Spleen (tissue), 11 donors: ENCODE data around the gene DRC1. TPM values are rescaled to one million over a fixed set of nuclear protein-coding genes. Genes with fewer than 3 reads are reported as not detected.

Source experiments
- DNase-seq: peaks from one replicate; pipeline ENCODE4 v3.0.0-alpha.2; 2020
- H3K27ac ChIP-seq, 8 donors: fragments of 200-600 bp; sonication (generic) in 7 of 8; 1 replicate in 4 of 8; 2 replicates in 4 of 8; pipeline versions ENCODE4 v1.5.0 to v1.8.0; 2016 to 2021; ENCODE audit warnings: inconsistent platforms in 4 of 8, mild to moderate bottlenecking in 4 of 8, moderate library complexity in 1 of 8
- H3K27me3 ChIP-seq, 7 donors: fragments of 200-600 bp; sonication (generic) in 6 of 7; replicated peaks in 1 of 7; 1 replicate in 4 of 7; 2 replicates in 3 of 7; pipeline versions ENCODE4 v1.5.0 to v1.8.0; 2016 to 2021; ENCODE audit warnings: inconsistent platforms in 3 of 7, mild to moderate bottlenecking in 1 of 7
- H3K36me3 ChIP-seq, 6 donors: fragments of 200-600 bp; sonication (generic) in 5 of 6; 1 replicate in 4 of 6; 2 replicates in 2 of 6; pipeline versions ENCODE4 v1.5.0 to v1.8.0; 2016 to 2021; ENCODE audit warnings: inconsistent platforms in 2 of 6
- H3K4me1 ChIP-seq, 6 donors: fragments of 200-600 bp; sonication (generic) in 5 of 6; 1 replicate in 3 of 6; 2 replicates in 3 of 6; pipeline versions ENCODE4 v1.5.0 to v1.8.0; 2016 to 2021; ENCODE audit warnings: inconsistent platforms in 3 of 6
- H3K4me3 ChIP-seq, 8 donors: fragments of 200-600 bp; sonication (generic) in 7 of 8; 1 replicate in 4 of 8; 2 replicates in 4 of 8; pipeline versions ENCODE4 v1.5.0 to v1.8.0; 2016 to 2021; ENCODE audit warnings: inconsistent platforms in 4 of 8, mild to moderate bottlenecking in 4 of 8, moderate library complexity in 2 of 8
- H3K9me3 ChIP-seq, 8 donors: fragments of 200-600 bp; sonication (generic) in 7 of 8; 1 replicate in 4 of 8; 2 replicates in 4 of 8; pipeline versions ENCODE4 v1.5.0 to v1.8.0; 2016 to 2021; ENCODE audit warnings: inconsistent platforms in 4 of 8
- POLR2A ChIP-seq, 3 donors: fragments of 450-650 bp; IDR thresholded peaks; one replicate each; pipeline ENCODE4 v1.5.1; 2017; ENCODE audit warnings: antibody characterized with exemption in 3 of 3, mild to moderate bottlenecking in 1 of 3
- POLR2AphosphoS5 ChIP-seq, 3 donors: sonication (generic); formaldehyde crosslinking; IDR thresholded peaks; one replicate each; pipeline ENCODE4 v1.5.1; 2017; ENCODE audit warnings: antibody characterized with exemption in 3 of 3
- WGBS, 5 donors: extraction: QIAGEN DNeasy Blood & Tissue Kit in 3 of 5; methylation state at CpG; one replicate each; pipeline versions ENCODE4 v1.1.5 to v1.1.7; 2013 to 2018; 5-methylcytosine and 5-hydroxymethylcytosine counted together
- intact Hi-C: fragments of 100-400 bp; cut with DNase I; formaldehyde crosslinking; loops from one replicate; pipeline ENCODE4 v1.15.0; 2023; ENCODE audit warnings: low total_unique reads
- polyA plus RNA-seq, 3 donors: library from polyadenylated mRNA; stranded (reverse); fragments of 200-250 nt; gene quantifications; one replicate each; pipeline ENCODE4 v1.2.1, GENCODE V29; 2013
- total RNA-seq, 7 donors: library from RNA; depleted of rRNA in 3 of 7; stranded (reverse); fragments of >200 nt in 3 of 7; fragmentation: NEBNext Ultra II Directional in 4 of 7; extraction: Animal tissue kit (Norgen Biotek cat#: 25700) in 4 of 7; gene quantifications; one replicate each; pipeline versions ENCODE4 v1.1.0 to v1.2.1, GENCODE V29; 2016 to 2021
- TF ChIP-seq, protein P1 (sequence below), 11 experiments: fragments of 200-600 bp in 7 of 11; fragments of 450-650 bp in 4 of 11; sonication (generic) in 4 of 11; IDR thresholded peaks in 8 of 11; conservative IDR thresholded peaks in 3 of 11; 1 replicate in 7 of 11; 2 replicates in 4 of 11; pipeline versions ENCODE4 v1.4.0 to v1.8.0; 2016 to 2021; ENCODE audit warnings: antibody characterized with exemption in 11 of 11, inconsistent platforms in 4 of 11, mild to moderate bottlenecking in 1 of 11
- donor health status: healthy with polysubstance abuse.
- donor health status: DM: no; HTN: no; CAD: no; lungs with moderate emphysema.
- donor health status: DM: no; HTN: no; CAD: no.
- donor health status: Bipolar disorder and iron deficiency.
- donor health status: healthy.
- donor health status: DM: no; HTN: no; CAD: no.
- donor health status: DM: yes; HTN: yes; CAD: no.

The DRC1 gene
- total and polyA plus RNA-seq, 10 donors = 0.04 to 0.25 (median 0.23) TPM; not detected in 7

DNA sequence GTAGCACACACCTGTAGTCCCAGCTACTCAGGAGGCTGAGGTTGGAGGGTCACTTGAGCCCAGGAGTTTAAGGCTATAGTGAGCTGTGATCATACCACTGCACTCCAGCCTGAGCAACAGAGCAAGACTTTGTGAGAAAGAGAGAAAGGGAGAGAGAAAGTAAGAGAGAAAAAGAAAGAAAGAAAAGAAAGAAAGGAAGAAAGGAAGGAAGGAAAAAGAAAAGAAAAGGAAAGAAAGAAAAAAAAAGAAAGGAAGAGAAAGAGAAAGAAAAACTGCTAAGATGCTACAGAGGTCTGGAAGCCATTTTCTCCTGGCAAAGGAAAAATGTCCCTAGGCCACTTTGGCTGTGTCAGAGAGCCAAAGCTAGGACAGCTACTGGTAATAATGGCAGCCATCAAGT is 30.6 kb downstream of the DRC1 start:
- TF ChIP-seq, protein P1, sequence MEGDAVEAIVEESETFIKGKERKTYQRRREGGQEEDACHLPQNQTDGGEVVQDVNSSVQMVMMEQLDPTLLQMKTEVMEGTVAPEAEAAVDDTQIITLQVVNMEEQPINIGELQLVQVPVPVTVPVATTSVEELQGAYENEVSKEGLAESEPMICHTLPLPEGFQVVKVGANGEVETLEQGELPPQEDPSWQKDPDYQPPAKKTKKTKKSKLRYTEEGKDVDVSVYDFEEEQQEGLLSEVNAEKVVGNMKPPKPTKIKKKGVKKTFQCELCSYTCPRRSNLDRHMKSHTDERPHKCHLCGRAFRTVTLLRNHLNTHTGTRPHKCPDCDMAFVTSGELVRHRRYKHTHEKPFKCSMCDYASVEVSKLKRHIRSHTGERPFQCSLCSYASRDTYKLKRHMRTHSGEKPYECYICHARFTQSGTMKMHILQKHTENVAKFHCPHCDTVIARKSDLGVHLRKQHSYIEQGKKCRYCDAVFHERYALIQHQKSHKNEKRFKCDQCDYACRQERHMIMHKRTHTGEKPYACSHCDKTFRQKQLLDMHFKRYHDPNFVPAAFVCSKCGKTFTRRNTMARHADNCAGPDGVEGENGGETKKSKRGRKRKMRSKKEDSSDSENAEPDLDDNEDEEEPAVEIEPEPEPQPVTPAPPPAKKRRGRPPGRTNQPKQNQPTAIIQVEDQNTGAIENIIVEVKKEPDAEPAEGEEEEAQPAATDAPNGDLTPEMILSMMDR (IDR thresholded peaks at IDR 0.05 in 8 of 11, conservative IDR thresholded peaks at IDR 0.05 in 3 of 11) = no peak
- no peak for TF ChIP-seq POLR2A (IDR thresholded peaks at IDR 0.05)
- TF ChIP-seq POLR2AphosphoS5 (IDR thresholded peaks at IDR 0.05) = no peak
- intact Hi-C loops = no loop called here
- no peaks in the 10 kb centered on the region for H3K36me3 ChIP-seq
- no peaks in the 10 kb centered on the region for H3K9me3 ChIP-seq
- no peak overlapping the region for H3K27ac ChIP-seq
- H3K4me1 ChIP-seq = no peaks in the 10 kb centered on the region
- no peak overlapping the region for H3K4me3 ChIP-seq
- peaks cover 0 to 3% (median 0%) of the 10 kb centered on the region in 7 donors for H3K27me3 ChIP-seq
- DNase-seq = no peak

DNA sequence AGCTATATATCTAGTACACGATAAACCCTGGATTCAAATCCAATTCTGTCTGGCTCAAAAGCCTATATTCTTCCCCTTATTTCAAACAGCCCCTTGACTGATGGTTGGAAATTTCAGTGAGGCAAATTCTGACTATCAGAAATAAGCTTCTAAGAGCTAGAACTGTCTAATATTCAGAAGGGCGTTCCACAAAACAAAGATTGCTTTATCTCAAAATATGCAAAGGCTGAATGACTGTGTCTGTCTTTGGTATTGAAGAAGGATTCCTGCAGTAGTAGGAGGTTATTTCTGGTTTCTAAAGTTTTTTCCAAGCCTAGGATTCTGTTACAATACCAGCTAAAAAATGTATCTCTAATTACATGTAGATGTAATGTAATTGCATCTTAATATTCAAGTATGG is 31.1 kb downstream of the DRC1 start:
- no peak for DNase-seq
- no peak for TF ChIP-seq POLR2AphosphoS5 (IDR thresholded peaks at IDR 0.05)
- no peaks in the 10 kb centered on the region for H3K36me3 ChIP-seq
- intact Hi-C loops = no loop called here
- no peaks in the 10 kb centered on the region for H3K4me1 ChIP-seq
- peaks cover 0 to 3% (median 0%) of the 10 kb centered on the region in 7 donors for H3K27me3 ChIP-seq
- no peak overlapping the region for H3K27ac ChIP-seq
- no peaks in the 10 kb centered on the region for H3K9me3 ChIP-seq
- WGBS, 5 donors = 46 to 84% (median 47%) methylated on average over 2 of the region's 2 CpGs
- no peak overlapping the region for H3K4me3 ChIP-seq

DNA sequence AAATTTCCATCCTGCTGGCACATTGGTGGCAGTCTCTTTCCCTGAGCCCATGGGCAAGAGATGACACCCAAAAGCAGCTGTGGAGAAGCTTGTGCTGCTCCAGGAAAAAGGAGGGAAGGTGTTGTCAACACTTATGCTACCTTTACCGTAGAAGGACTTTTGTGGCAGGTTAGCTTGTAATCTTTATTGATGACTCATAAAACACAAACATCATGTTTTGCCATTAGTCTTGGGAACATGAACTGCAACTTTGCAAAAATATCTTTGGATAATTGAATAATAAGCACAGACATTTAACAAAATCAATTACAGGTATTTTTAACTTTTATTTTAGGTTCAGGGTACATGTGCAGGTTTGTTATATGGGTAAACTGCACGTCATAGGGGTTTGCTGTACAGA is 33.4 kb downstream of the DRC1 start:
- TF ChIP-seq POLR2A (IDR thresholded peaks at IDR 0.05) (no peak), POLR2AphosphoS5 (IDR thresholded peaks at IDR 0.05) (no peak)
- TF ChIP-seq, protein P1 (IDR thresholded peaks at IDR 0.05 in 8 of 11, conservative IDR thresholded peaks at IDR 0.05 in 3 of 11) = no peak
- Histone ChIP-seq H3K27me3 (peaks cover 0 to 3% (median 0%) of the 10 kb centered on the region in 7 donors), H3K4me3 (no peak overlapping the region), H3K27ac (no peak overlapping the region), H3K9me3 (no peaks in the 10 kb centered on the region), H3K4me1 (peaks cover 0 to 5% (median 0%) of the 10 kb centered on the region in 6 donors), H3K36me3 (no peaks in the 10 kb centered on the region)
- DNase-seq = no peak
- 85 to 98% (median 94%) methylated on average over 2 of the region's 2 CpGs for WGBS, 5 donors
- intact Hi-C loops = no loop called here

DNA sequence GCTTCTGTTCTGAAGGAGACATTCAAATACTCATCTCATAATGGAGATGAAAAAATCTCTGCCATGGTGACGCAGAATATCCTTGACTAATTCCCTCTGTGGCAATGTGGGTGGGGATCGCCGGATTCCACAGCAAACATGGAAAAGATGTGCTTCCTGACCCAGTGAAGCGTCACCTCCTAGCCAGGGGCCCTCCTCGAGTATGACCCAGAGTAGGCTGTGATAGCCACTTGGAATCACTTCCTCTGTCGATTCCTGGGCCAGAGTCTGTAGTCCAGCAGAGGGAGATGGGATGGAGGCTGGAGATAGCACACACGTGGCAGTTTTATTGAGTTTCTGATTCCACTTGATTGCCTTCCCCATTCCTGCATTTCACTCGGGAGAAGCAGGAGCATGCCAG is 36.8 kb downstream of the DRC1 start:
- WGBS, 5 donors = 48 to 66% (median 57%) methylated on average over 8 of the region's 8 CpGs
- TF ChIP-seq POLR2AphosphoS5 (IDR thresholded peaks at IDR 0.05) = peak in 1 of 3 donors; percentile 44
- TF ChIP-seq POLR2A (IDR thresholded peaks at IDR 0.05) = no peak
- TF ChIP-seq, protein P1 (IDR thresholded peaks at IDR 0.05 in 8 of 11, conservative IDR thresholded peaks at IDR 0.05 in 3 of 11) = peak in 1 of 11 experiments; percentile 9
- DNase-seq = no peak
- H3K27me3 ChIP-seq = peaks cover 0 to 3% (median 0%) of the 10 kb centered on the region in 7 donors
- intact Hi-C loops = no loop called here
- H3K27ac ChIP-seq = peak overlapping the region in 2 of 8 donors; percentile 8 to 28
- H3K36me3 ChIP-seq = no peaks in the 10 kb centered on the region
- H3K4me3 ChIP-seq = no peak overlapping the region
- H3K4me1 ChIP-seq = peaks cover 0 to 5% (median 0%) of the 10 kb centered on the region in 6 donors
- H3K9me3 ChIP-seq = no peaks in the 10 kb centered on the region

DNA sequence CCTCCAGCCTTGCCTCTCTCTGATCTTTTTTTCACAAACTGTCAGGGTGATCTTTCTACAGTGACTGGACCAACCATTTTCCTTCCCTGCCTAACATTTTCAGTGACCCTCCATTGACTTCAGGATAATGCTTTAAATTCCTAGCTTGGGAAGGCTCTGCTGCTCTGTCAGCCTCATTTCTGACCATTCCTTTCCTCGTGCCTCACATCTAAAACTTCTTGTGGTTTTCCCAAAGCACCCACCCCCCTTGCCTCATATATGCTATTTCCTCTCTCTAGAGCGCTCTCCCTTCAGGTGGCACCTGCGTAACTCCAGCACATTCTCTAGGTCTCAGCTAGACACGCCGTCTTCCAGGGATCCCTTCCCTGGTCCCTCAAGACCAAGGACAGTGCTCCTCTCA is 37.2 kb downstream of the DRC1 start:
- TF ChIP-seq POLR2AphosphoS5 (IDR thresholded peaks at IDR 0.05) = no peak
- TF ChIP-seq POLR2A (IDR thresholded peaks at IDR 0.05) = no peak
- TF ChIP-seq, protein P1 (IDR thresholded peaks at IDR 0.05 in 8 of 11, conservative IDR thresholded peaks at IDR 0.05 in 3 of 11) = no peak
- intact Hi-C loops = no loop called here
- Histone ChIP-seq H3K27ac (peak overlapping the region in 2 of 8 donors; percentile 8 to 28), H3K36me3 (no peaks in the 10 kb centered on the region), H3K27me3 (peaks cover 0 to 3% (median 0%) of the 10 kb centered on the region in 7 donors), H3K4me1 (peaks cover 0 to 5% (median 0%) of the 10 kb centered on the region in 6 donors), H3K4me3 (no peak overlapping the region), H3K9me3 (no peaks in the 10 kb centered on the region)
- no peak for DNase-seq
- 57 to 70% (median 63%) methylated on average over 5 of the region's 5 CpGs for WGBS, 5 donors
